K562 (cell line): ENCODE results near the gene ORMDL1.

Experiments used
- BCL6 ChIP-seq: fragments of 250-450 bp; sonication (Bioruptor Pico); IDR thresholded peaks from 2 replicates; pipeline ENCODE4 v1.4.0; 2020
- SNIP1 ChIP-seq: fragments of 450-650 bp; IDR thresholded peaks from 2 replicates; pipeline ENCODE4 v1.7.1; 2017; ENCODE audit warnings: low read depth, mild to moderate bottlenecking
- SRSF1 ChIP-seq: fragments of 200-400 bp; formaldehyde crosslinking; IDR thresholded peaks from 2 replicates; pipeline ENCODE4 v1.6.1; 2017; ENCODE audit warnings: mild to moderate bottlenecking, low read depth, low read length, moderate library complexity
- ZC3H4 ChIP-seq: sonication (generic); formaldehyde crosslinking; IDR thresholded peaks from 2 replicates; pipeline ENCODE4 v1.9.0; 2021; ENCODE audit warnings: missing genetic modification reagents, borderline replicate concordance
- TF ChIP-seq, protein P1 (sequence below), 2 experiments: fragments of 450-650 bp; formaldehyde crosslinking in 1 of 2; IDR thresholded peaks; 2 replicates each; pipeline versions ENCODE4 v1.4.0 to v1.6.1; 2014 to 2020; ENCODE audit warnings: mild to moderate bottlenecking in 2 of 2, borderline replicate concordance in 1 of 2, low read depth in 1 of 2

DNA sequence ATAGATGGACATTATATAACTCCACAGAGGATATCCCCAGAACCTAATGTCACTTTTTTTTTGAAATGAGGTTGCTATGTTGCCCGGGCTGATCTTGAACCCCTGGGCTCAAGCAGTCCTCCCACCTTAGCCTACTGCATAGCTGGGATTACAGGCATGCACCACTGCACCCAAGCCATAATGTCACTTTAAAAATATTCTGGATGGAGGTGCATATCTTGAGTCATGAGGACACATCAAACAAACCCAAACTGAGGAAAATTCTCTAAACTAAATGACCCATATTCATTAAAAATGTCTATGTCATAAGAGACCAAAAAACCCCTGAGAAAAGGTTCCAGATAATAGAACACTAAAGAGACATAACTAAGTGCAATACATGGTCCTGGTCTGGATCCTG is 57.9 kb downstream of the ORMDL1 start:
- TF ChIP-seq, protein P1, sequence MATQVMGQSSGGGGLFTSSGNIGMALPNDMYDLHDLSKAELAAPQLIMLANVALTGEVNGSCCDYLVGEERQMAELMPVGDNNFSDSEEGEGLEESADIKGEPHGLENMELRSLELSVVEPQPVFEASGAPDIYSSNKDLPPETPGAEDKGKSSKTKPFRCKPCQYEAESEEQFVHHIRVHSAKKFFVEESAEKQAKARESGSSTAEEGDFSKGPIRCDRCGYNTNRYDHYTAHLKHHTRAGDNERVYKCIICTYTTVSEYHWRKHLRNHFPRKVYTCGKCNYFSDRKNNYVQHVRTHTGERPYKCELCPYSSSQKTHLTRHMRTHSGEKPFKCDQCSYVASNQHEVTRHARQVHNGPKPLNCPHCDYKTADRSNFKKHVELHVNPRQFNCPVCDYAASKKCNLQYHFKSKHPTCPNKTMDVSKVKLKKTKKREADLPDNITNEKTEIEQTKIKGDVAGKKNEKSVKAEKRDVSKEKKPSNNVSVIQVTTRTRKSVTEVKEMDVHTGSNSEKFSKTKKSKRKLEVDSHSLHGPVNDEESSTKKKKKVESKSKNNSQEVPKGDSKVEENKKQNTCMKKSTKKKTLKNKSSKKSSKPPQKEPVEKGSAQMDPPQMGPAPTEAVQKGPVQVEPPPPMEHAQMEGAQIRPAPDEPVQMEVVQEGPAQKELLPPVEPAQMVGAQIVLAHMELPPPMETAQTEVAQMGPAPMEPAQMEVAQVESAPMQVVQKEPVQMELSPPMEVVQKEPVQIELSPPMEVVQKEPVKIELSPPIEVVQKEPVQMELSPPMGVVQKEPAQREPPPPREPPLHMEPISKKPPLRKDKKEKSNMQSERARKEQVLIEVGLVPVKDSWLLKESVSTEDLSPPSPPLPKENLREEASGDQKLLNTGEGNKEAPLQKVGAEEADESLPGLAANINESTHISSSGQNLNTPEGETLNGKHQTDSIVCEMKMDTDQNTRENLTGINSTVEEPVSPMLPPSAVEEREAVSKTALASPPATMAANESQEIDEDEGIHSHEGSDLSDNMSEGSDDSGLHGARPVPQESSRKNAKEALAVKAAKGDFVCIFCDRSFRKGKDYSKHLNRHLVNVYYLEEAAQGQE (IDR thresholded peaks at IDR 0.05; ENCODE audit: borderline replicate concordance): no peak
- TF ChIP-seq, protein P1 (CRISPR knock-in tag; IDR thresholded peaks at IDR 0.05; ENCODE audit: low read depth): no peak
- TF ChIP-seq SNIP1 (no peak), SRSF1 (no peak), BCL6 (no peak), ZC3H4 (CRISPR knock-in tag) (no peak)
